K562 (cell line): ENCODE data around the gene GJB2. TPM values are rescaled to one million over a fixed set of nuclear protein-coding genes. Genes with fewer than 3 reads are reported as not detected.

Source experiments
- ATAC-seq: fragments of 200-7000 bp; cut with Tn5 transposase; 3 replicates; pipeline ENCODE4 v1.9.1; 2020; ENCODE audit warnings: moderate library complexity
- BruUV-seq: library from RNA; stranded (reverse); fragments of 400-500 nt; replicated peaks from 2 replicates; lab custom pipeline; 2021; lab: Mats Ljungman, UMichigan
- CTCF ChIA-PET: fragments of 300-600 bp; formaldehyde crosslinking; extraction: SDS; loops from one replicate; lab custom pipeline; 2021; ENCODE audit warnings: low intra/inter-chr PET ratio; lab: Yijun Ruan, JAX
- POLR2A ChIA-PET: fragments of 300-600, 350-650 bp; sonication (Branson Sonifier 250); formaldehyde crosslinking; extraction: SDS; loops from one replicate; lab custom pipeline; 2021; ENCODE audit warnings: antibody characterized with exemption, inconsistent platforms; lab: Yijun Ruan, JAX
- DNase-seq, 4 experiments: peaks; one replicate each; pipeline versions ENCODE4 v3.0.0 to v3.0.0-alpha.2; 2011 to 2018; ENCODE audit warnings: low spot score in 3 of 4, mixed read lengths in 3 of 4; ENCODE audit errors: extremely low read depth in 1 of 4
- FAIRE-seq: peaks from 2 replicates; lab custom pipeline; 2011; peaks lifted over from hg19 to GRCh38; lab: Jason Lieb, UNC
- H2AFZ ChIP-seq: 2 replicates; pipeline ENCODE4 v1.6.0; 2011; ENCODE audit warnings: low read depth, low read length, control low read depth, inconsistent platforms
- H3K27ac ChIP-seq: fragments of 200-600 bp; 3 replicates; pipeline ENCODE4 v1.8.0; 2011; ENCODE audit warnings: low read depth, mild to moderate bottlenecking, control low read depth, inconsistent platforms, low read length, moderate library complexity, mixed read lengths; ENCODE audit errors: extremely low read depth
- H3K27me3 ChIP-seq, 2 experiments: fragments of 300-600 bp in 1 of 2; 2 replicates in 1 of 2; 3 replicates in 1 of 2; pipeline versions ENCODE4 v1.6.0 to v1.8.0; 2011; ENCODE audit warnings: inconsistent platforms in 2 of 2, low read length in 2 of 2, mild to moderate bottlenecking in 1 of 2, mixed read lengths in 1 of 2, moderate library complexity in 1 of 2; ENCODE audit not compliant: control insufficient read depth in 2 of 2, insufficient read depth in 2 of 2
- H3K36me3 ChIP-seq: fragments of 300-600 bp; 3 replicates; pipeline ENCODE4 v1.8.0; 2011; ENCODE audit warnings: mild to moderate bottlenecking, low read length, inconsistent platforms; ENCODE audit not compliant: control insufficient read depth, insufficient read depth
- H3K4me1 ChIP-seq, 2 experiments: fragments of 200-600 bp in 1 of 2; replicated peaks in 1 of 2; 2 replicates in 1 of 2; 3 replicates in 1 of 2; pipeline versions ENCODE4 v1.5.1 to v1.8.0; 2011; ENCODE audit warnings: inconsistent platforms in 2 of 2, low read length in 2 of 2, mild to moderate bottlenecking in 1 of 2, mixed read lengths in 1 of 2, moderate library complexity in 1 of 2; ENCODE audit not compliant: control insufficient read depth in 2 of 2, insufficient read depth in 2 of 2
- H3K4me2 ChIP-seq: 2 replicates; pipeline ENCODE4 v1.6.1; 2011; ENCODE audit warnings: low read length, control low read depth, inconsistent platforms, mixed read lengths; ENCODE audit not compliant: insufficient read depth
- H3K4me3 ChIP-seq: fragments of 200-600 bp; sonication (generic), shearing (Covaris generic); 2 replicates; pipeline ENCODE4 v1.5.1; 2016; ENCODE audit warnings: control low read depth, inconsistent platforms
- H3K79me2 ChIP-seq: fragments of 200-600 bp; 3 replicates; pipeline ENCODE4 v1.8.0; 2011; ENCODE audit warnings: low read length, inconsistent platforms; ENCODE audit not compliant: control insufficient read depth, insufficient read depth
- H3K9ac ChIP-seq, 2 experiments: 2 replicates each; pipeline versions ENCODE4 v1.6.0 to v1.6.1; 2011; ENCODE audit warnings: low read depth in 2 of 2, low read length in 2 of 2, control low read depth in 1 of 2, inconsistent platforms in 1 of 2, mild to moderate bottlenecking in 1 of 2, mixed read lengths in 1 of 2; ENCODE audit not compliant: insufficient read depth in 1 of 2
- H3K9me1 ChIP-seq: one replicate; pipeline ENCODE4 v1.6.0; 2011; ENCODE audit warnings: inconsistent platforms, mild to moderate bottlenecking, low read length, moderate library complexity; ENCODE audit not compliant: control insufficient read depth, insufficient read depth
- H3K9me3 ChIP-seq: replicated peaks from 2 replicates; pipeline ENCODE4 v1.5.1; 2011; ENCODE audit warnings: low read depth, low read length, inconsistent platforms; ENCODE audit not compliant: control insufficient read depth, insufficient read depth
- H4K20me1 ChIP-seq: replicated peaks from 2 replicates; pipeline ENCODE4 v1.6.1; 2011; ENCODE audit warnings: low read length, inconsistent platforms, mixed read lengths; ENCODE audit not compliant: control insufficient read depth, insufficient read depth
- CBFA2T2 ChIP-seq: fragments of 450-650 bp; conservative IDR thresholded peaks from 2 replicates; pipeline ENCODE4 v1.6.1; 2017; ENCODE audit warnings: mild to moderate bottlenecking
- EGR1 ChIP-seq: fragments of 450-650 bp; conservative IDR thresholded peaks from 2 replicates; pipeline ENCODE4 v1.6.1; 2017; ENCODE audit warnings: mild to moderate bottlenecking
- HNRNPK ChIP-seq: fragments of 200-400 bp; formaldehyde crosslinking; IDR thresholded peaks from one replicate; pipeline ENCODE4 v1.6.1; 2018; ENCODE audit warnings: mild to moderate bottlenecking, low read depth, low read length; ENCODE audit not compliant: poor library complexity, severe bottlenecking
- NR2C1 ChIP-seq, 2 experiments: fragments of 450-650 bp; IDR thresholded peaks; 2 replicates each; pipeline ENCODE4 v1.6.1; 2017; ENCODE audit warnings: mild to moderate bottlenecking in 2 of 2, antibody characterized with exemption in 1 of 2, inconsistent platforms in 1 of 2, missing compliant biosample characterization in 1 of 2, missing genetic modification characterization in 1 of 2
- STAT5B ChIP-seq: fragments of 250-450 bp; sonication (Bioruptor Pico); IDR thresholded peaks from 2 replicates; pipeline ENCODE4 v1.8.0; 2021; ENCODE audit warnings: mild to moderate bottlenecking, inconsistent platforms
- WGBS: fragments of 100-300 bp; shearing (Covaris generic); methylation state at CpG from one replicate; pipeline ENCODE4 v1.1.6; 2016; ENCODE audit warnings: low coverage, mixed read lengths; ENCODE audit not compliant: insufficient coverage; ENCODE audit errors: missing lambda C conversion rate; 5-methylcytosine and 5-hydroxymethylcytosine counted together
- in situ Hi-C: fragments of 300-500 bp; cut with MboI; formaldehyde crosslinking; loops from 4 replicates; pipeline ENCODE4 v1.15.0; 2018; ENCODE audit warnings: inconsistent platforms, mixed read lengths
- intact Hi-C: fragments of 100-400 bp; cut with micrococcal nuclease; formaldehyde crosslinking; loops from 2 replicates; pipeline ENCODE4 v1.14.2; 2022
- polyA plus RNA-seq, 8 experiments: library from polyadenylated mRNA; depleted of rRNA in 4 of 8; stranded (reverse) in 5 of 8; unstranded in 3 of 8; fragments of >200 nt; fragmentation: Nextera tagmentation in 2 of 8; fragmentation: Illumina TruSeq in 1 of 8; extraction: Ambion mirVana in 2 of 8; extraction: Trizol in 1 of 8; gene quantifications; 2 replicates each; pipeline versions ENCODE4 v1.2.1 to v1.2.3, GENCODE V29; 2011 to 2014; ENCODE audit warnings: inconsistent platforms in 1 of 8, missing spikeins in 1 of 8
- total RNA-seq, 7 experiments: library from RNA; depleted of rRNA in 6 of 7; stranded (reverse); fragments of >200 nt in 6 of 7; fragmentation: Illumina TruSeq in 2 of 7; extraction: Trizol in 2 of 7; gene quantifications; 2 replicates each; pipeline versions ENCODE4 v1.2.1 to v1.2.3, GENCODE V29; 2011 to 2021; ENCODE audit warnings: low replicate concordance in 1 of 7
- TF ChIP-seq, protein P1 (sequence below): fragments of 250-450 bp; sonication (Bioruptor Pico); IDR thresholded peaks from 2 replicates; pipeline ENCODE4 v1.5.0; 2020; ENCODE audit warnings: mild to moderate bottlenecking, borderline replicate concordance

Gene GJB2
- total and polyA plus RNA-seq, 9 of the 15 experiments (the other 6 are each of a cell fraction or from before 2014, with no cell fraction given), result not detected

GRCh38 chr13:20151016-20151415, 41.7 kb downstream of the GJB2 start:
- peak; percentile 42; the same call in 2 of the 3 replicates for ATAC-seq
- in situ Hi-C loops, result no loop called here
- BruUV-seq, result no TSS peak

More at GRCh38 chr13:20151016-20151415, 41.7 kb downstream of the GJB2 start:
- H3K27ac ChIP-seq, result no peak overlapping the region
- H3K9ac ChIP-seq, result no peak overlapping the region
- no peak overlapping the region for H3K4me3 ChIP-seq
- no peaks in the 10 kb centered on the region for H3K9me3 ChIP-seq
- H3K9me1 ChIP-seq, result no peaks in the 10 kb centered on the region
- POLR2A ChIA-PET, result interaction anchor here (0.6 kb wide), 1 partner anchor 165 kb away, joined by 4 read pairs; no protein-coding TSS in a partner anchor
- FAIRE-seq, result no peak
- TF ChIP-seq HNRNPK, result no peak
- no peak for TF ChIP-seq NR2C1 (IDR thresholded peaks at IDR 0.05)
- TF ChIP-seq NR2C1 (tag; IDR thresholded peaks at IDR 0.05), result 0 out of 2 replicates have a peak, but pooled peaks have one; percentile 19
- TF ChIP-seq, protein P1, sequence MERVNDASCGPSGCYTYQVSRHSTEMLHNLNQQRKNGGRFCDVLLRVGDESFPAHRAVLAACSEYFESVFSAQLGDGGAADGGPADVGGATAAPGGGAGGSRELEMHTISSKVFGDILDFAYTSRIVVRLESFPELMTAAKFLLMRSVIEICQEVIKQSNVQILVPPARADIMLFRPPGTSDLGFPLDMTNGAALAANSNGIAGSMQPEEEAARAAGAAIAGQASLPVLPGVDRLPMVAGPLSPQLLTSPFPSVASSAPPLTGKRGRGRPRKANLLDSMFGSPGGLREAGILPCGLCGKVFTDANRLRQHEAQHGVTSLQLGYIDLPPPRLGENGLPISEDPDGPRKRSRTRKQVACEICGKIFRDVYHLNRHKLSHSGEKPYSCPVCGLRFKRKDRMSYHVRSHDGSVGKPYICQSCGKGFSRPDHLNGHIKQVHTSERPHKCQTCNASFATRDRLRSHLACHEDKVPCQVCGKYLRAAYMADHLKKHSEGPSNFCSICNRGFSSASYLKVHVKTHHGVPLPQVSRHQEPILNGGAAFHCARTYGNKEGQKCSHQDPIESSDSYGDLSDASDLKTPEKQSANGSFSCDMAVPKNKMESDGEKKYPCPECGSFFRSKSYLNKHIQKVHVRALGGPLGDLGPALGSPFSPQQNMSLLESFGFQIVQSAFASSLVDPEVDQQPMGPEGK (CRISPR knock-in tag), result no peak
- peak; percentile 33 for TF ChIP-seq EGR1
- no peak for TF ChIP-seq STAT5B (CRISPR knock-in tag)
- TF ChIP-seq CBFA2T2, result no peak
- TF ChIP-seq, all 486 proteins: peak for 2
- Histone ChIP-seq H3K4me2 (no peak overlapping the region), H3K36me3 (no peaks in the 10 kb centered on the region), H3K27me3 (peaks cover 12 to 26% of the 10 kb centered on the region in 2 experiments; a peak in 4 of 5 replicates), H4K20me1 (no peaks in the 10 kb centered on the region), H3K4me1 (peaks cover 0 to 4% of the 10 kb centered on the region in 2 experiments; a peak in 1 of 5 replicates), H2AFZ (no peak overlapping the region), H3K79me2 (no peaks in the 10 kb centered on the region)
- CTCF ChIA-PET, result no interaction called here
- 0% methylated on average over 2 of the region's 6 CpGs for WGBS
- intact Hi-C loops, result no loop called here
- peak; percentile 18 to 52 (median 34) for DNase-seq
